GM21529 (cell line): ENCODE measurements around the gene LHX8.
"Not testable (repeated sequence)": the region's sequence is repeated elsewhere in the genome, so short reads cannot be mapped to it uniquely, and the experiment has no call there.

Experiments
- ATAC-seq: cut with Tn5 transposase; IDR thresholded peaks from one replicate; pipeline ENCODE4 v1.9.1; 2021; ENCODE audit not compliant: unreplicated experiment

Gene LHX8

GRCh38 chr1:75133750-75134646 lies at the start of gene LHX8:
Gene LHX8 (plus strand): TSS chr1:75134388. CDS start chr1:75136615, 2,227 bp downstream.
- ATAC-seq, result no peak

DNA sequence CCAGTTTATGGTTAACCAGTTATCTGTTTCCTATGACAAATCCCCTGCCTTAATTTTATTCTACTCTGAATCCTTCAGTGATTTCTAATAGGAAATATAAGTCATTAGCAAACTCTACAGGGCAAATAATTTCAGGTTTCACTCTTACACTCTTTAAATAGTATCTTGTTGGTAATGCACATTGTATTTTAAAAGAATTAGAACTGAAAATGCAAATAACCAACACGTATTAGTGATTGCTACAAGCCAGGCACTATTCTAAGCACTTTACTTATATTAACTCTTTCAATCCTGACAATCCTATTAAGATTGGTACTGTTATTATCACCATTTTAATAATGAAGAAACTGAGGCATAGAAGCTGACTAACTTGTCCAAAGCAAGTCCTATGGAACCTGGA lies 48.3 kb upstream of the LHX8 start:
- ATAC-seq, result no peak

GRCh38 chr1:75087278-75087677 lies 46.9 kb upstream of the LHX8 start:
- ATAC-seq, result no peak

- no peak for ATAC-seq
Measured at GRCh38 chr1:75092141-75092540, 42.0 kb upstream of the LHX8 start.

DNA sequence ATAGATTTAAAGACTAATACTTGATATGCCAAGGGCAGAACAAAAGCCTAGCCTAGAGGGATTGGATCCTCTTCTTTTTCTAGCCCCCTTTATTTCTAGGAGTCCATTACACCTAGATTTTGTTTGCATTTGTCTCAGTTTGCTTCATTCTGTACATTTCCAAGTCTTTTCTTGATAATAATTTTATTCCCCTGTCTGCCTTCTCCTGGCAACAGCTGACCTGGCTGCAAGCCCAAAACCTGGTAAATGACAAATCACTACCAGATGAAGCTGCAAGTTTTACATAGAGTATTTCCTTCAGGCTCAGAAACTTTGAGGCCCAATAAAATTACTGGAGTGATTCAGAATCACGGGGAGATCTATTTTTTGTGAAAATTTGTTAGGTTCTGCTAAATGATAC lies 36.5 kb upstream of the LHX8 start:
- no peak for ATAC-seq

DNA sequence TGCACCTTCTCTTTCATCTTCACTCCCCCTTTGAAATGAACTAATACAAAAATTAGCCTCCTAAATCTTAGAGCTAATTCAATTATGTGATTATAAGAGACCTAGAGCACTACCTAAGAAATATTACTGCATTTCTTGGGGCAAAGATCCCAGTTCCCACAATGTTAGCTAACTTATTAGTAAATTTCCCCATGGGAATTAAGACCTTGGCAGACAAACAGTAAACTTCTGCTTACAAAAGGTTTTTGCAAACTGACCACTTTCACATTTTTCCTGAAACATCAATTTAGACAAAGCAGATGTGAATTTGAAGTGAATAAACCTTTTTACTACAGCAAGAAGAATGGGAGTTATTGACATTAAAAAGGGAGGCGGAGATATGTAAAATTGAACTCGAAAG lies 34.6 kb upstream of the LHX8 start:
- ATAC-seq, result no peak

DNA sequence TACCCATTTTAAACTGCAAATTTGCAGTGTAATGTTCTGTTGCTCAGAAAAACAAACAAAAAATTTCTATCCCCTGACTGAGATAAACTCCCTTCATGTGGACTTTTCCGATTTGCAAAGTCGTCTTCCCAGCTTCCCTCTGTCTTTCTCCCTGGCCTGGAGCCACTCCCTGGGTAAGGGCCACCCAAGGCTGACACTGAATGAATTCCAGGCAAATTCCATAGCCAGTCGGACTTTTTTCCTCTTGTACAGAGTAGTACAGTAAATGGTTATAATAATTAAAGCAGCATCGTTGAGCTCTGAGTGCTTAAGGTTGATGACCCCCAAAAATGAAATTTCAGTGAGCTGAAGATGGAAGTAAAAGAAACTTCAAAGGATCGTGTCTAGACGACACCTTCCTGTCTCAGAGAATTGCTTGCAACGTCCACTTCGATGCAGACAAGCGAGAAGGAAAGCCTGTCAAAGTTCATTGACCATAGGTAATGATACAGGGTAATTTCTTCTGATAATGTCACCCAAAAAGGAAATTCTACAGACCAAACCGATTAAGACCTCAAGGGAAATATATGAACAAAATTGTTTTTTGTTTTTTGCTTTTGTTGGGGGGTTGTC lies 33.6 kb upstream of the LHX8 start:
- ATAC-seq, result no peak

DNA sequence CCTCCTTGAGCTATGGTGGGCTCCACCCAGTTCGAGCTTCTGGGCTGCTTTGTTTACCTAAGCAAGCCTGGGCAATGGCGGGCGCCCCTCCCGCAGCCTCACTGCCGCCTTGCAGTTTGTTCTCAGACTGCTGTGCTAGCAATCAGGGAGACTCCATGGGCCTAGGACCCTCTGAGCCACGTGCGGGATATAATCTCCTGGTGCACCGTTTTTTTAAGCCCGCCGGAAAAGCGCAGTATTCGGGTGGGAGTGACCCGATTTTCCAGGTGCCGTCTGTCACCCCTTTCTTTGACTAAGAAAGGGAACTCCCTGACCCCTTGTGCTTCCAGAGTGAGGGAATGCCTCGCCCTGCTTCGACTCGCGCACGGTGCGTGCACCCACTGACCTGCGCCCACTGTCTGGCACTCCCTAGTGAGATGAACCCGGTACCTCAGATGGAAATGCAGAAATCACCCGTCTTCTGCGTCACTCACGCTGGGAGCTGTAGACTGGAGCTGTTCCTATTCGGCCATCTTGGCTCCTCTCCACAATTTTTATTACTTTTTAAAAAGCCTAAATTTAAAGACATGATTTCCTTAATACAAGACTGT lies 21.7 kb upstream of the LHX8 start:
- ATAC-seq, result not testable (repeated sequence)

- ATAC-seq, result no peak
Measured at GRCh38 chr1:75115654-75116053, 18.5 kb upstream of the LHX8 start.

DNA sequence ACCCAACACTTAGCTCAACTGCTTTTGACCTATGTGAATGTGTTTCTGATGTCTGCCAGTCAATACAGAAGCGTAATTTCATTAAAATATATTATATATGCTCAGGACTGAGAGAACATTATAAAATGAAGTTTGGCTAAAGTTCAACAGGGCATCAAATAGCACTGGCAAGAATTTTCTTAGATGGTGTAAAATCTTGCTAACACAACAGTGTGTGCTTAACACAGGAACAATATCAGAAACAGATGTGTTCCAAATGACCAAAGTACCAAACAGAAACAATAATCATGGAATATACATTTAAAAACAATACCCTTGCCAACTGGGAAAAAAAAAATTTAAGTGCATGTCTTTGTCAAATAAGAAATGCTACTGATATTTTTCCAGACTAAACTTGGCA lies 10.4 kb upstream of the LHX8 start:
- no peak for ATAC-seq

DNA sequence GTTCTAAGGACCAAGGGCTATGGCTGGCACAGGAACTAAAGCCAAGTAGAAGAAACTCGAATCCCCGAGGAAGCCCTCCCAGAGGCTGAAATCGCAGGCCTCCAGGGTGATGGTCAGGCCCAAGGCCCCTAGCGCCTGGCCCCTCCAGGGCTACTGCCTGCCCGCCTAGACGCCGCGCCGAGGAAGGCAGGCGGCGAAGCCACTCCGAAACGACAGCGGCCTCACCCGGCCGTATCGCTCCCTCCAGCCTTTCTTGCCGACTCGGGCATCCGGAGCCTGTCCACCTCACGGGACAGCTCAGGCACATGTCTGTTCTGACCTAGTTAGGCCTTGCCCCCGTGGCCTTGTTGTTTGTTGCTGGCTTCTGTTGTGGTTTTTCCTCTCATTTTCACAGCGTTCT lies 9.7 kb upstream of the LHX8 start:
- no peak for ATAC-seq

GRCh38 chr1:75125161-75125726 lies 8.9 kb upstream of the LHX8 start:
- ATAC-seq, result no peak

DNA sequence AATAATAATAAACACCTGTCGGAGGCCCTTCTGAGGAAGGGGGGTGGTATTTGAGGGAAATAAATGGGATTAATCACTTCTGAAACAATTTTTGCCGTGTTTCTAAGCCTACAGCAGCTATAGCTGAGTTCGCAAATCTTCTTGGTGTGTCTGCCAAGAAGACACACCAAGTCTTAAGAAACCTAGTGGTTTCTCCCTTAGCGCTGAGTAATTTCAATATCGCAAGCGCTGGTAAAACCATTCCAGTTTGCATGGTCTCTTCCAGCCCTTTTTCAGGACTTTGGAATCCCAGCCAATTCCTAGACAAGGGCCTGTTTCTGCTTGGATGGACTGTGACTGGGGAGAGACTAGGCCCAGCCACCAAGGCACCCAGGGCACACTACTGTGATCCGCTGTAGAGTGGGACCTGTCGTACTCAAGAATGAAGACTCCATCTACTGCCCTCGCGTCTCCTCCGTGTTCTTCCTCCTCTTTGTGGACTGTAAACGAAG lies 7.5 kb upstream of the LHX8 start:
- ATAC-seq, result no peak

DNA sequence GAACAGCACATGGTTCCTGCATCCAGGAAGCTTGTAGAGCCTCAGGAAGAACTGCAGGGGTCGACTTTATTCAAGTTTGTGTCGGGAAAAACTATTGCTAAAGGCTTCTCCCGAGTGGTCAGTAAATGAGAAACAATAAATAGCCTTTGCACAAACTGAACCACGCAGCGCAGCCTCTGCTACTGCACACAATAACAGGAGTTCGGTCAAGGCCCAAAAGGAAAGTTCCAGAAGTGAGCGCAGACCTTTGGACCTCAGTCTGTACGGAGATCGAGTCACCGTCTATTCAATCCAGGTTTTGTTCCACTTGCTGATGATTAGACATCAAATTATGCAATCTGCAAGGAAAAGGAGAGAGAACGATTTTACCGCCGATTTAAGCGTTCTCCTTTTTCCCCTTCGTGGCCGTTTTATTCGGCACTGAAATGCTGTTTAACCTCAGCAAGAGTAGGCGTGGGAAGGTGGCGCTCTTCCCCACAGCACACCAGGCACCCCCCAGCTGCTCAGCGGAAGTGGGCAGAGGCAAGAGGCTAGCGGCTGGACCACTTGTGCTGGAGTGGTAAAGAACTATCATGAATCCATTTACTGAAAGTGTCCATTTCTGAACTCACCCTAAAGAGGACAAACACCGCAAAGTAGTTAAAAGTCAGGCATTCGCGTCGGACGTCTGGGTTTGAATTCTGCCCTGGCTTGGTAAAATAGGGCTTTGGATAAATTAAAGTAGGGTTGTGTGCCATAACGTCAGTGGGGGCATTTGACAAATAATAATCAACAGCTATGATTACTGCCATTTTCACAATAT lies 6.1 kb upstream of the LHX8 start:
- ATAC-seq, result no peak

GRCh38 chr1:75129660-75129982 lies 4.6 kb upstream of the LHX8 start:
- no peak for ATAC-seq

DNA sequence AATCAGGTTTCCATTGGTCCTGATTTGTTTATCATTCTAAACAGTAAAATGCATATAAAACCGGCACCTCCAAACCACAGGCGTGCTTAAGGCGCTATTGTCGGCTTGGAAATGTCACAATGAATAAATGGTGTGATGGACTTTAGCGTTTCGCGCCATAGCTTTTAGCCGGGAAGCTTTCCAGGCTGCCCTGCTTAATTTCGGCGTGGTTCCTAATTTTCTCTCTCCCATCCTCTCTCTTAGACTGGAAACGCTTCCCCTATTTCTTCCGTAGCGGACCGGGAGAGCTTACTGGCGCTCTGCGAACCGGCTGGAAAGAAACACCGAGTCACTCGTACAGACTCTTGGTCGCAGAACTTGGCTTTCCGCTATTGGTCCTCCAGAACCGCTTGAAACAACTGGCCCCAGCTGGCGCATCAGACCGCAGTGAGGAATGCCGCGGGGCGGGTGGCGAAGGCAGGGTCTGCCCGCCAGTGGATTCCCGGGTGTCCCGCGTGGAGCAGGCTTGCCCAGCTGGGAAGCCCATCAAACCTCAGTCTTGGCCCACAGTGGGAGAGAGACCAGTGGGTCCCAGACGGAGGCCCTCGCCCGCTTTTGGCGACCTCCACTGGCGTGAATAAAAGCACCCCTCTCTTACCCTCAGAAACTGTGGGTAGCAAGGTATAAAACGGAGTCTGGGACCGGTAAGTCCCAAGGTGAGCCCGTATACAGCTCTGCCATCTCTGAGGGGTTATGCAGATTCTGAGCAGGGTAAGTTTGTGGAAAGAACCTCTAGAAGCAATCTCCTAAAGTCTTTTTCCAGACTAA lies 4.0 kb upstream of the LHX8 start:
- ATAC-seq, result no peak

DNA sequence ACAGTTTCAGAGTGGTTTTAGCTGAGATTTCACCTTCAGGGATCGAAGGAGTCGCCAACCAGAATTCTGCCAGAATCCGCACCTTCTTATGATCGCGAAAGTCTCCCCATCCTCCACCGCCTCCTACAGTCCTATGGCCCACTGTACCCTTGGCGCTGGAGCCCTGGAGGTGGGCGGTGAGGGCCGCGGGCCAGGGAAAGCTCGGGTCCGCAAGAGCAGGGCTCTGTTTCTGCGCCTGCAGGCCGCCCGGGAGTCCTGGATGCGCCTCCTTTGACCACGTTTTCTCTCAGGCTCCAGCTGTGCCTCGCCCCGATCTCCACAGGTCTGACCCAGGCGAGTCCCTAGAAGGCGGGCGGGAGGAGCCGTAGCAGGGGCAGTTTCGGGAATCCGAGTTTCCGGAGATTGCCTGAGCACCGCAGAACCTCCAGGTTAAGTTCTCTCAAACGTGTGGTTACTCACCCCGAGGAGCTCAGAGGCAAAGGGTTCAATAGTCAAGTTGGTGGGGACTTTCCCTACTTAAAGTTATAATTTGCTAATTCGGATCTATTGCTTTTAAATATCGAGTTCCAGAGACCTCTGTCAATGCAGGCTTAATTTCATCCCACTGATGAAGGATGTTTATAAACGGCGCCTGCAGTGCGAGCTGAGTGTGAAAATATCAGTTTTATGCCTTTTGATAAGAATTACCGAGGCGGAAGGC lies 3.2 kb upstream of the LHX8 start:
- ATAC-seq, result no peak

DNA sequence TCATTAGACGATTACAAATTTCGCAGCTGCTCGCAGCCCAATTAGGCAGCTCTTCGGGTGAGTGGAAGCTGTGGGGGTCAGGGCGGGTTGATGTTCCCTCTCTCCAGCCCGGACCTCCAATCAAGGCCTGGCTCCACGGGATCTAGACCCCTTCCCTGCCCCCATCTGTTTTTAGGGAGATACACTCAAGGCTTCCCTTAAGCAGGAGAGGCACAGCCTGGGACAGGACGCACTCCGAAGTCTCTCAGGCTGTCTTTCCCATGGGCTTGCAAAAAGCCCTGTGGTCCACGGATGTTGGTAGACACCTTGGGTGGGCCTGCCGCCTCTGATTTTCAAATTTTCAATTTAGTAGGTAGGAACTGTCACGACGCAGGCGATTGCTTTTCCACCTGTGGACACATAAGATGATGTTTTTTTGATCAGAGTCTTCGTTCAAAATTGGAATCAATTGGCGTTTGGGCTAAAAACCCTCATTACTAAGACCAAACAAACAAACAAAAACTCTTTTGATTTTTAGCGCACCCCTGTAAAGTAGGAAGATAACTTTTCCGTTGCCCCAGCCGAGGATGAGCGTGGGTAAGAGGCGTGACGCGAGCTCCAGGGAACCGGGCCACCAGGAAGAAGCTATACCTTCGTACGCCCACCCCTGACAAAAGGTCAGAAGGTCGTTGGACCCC lies 2.5 kb upstream of the LHX8 start:
- no peak for ATAC-seq

DNA sequence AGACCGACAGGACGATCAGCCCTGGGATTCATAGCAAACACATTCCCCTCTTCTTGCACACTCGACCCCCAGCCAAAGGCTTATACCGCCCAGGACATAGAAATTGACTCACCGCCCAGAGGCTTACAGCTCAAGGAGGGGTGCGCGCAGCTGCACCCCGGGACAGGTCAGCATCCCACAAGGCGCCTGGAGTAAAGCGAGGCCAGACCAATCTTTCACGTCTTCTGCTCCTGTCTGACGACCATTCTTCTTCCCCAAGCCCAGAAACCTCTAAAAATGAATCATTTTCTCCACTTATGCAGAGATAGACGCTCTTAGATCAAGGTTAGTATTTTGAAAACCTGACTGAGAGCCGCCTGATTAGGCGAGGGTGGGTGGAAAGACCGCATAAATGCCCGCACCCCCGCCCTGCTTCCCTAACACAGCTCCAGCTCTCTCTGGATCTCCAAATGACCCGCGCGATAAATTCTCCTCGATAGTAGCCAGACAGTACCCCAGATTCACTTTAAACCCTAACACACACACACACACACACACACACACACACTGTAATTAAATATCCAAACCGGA lies 1.9 kb upstream of the LHX8 start:
- no peak for ATAC-seq
